HEK293 (cell line): ENCODE data around the gene CHMP6.

ENCODE experiments used
- CTCF ChIA-PET: fragments of 350-600 bp; formaldehyde crosslinking; extraction: SDS; loops from one replicate; lab custom pipeline; 2021; ENCODE audit warnings: antibody characterized with exemption; lab: Yijun Ruan, JAX
- POLR2A ChIA-PET: fragments of 300-600 bp; formaldehyde crosslinking; extraction: SDS; loops from one replicate; lab custom pipeline; 2020; ENCODE audit warnings: antibody characterized with exemption, inconsistent platforms; lab: Yijun Ruan, JAX
- H3K27ac ChIP-seq: fragments of 200-500 bp; sonication (Bioruptor generic); 2 replicates; pipeline ENCODE4 v1.5.1; 2014; ENCODE audit warnings: low read depth, low read length, control low read depth, inconsistent platforms; ENCODE audit errors: extremely low read depth
- H3K36me3 ChIP-seq, 2 experiments: fragments of 200-500 bp in 1 of 2; sonication (Bioruptor generic) in 1 of 2; 1 replicate in 1 of 2; 2 replicates in 1 of 2; pipeline ENCODE4 v1.5.1; 2014 to 2017; ENCODE audit warnings: inconsistent platforms in 2 of 2, low read length in 2 of 2; ENCODE audit not compliant: control insufficient read depth in 2 of 2, insufficient read depth in 1 of 2
- H3K4me1 ChIP-seq: fragments of 200-500 bp; sonication (Bioruptor generic); 2 replicates; pipeline ENCODE4 v1.5.1; 2014; ENCODE audit warnings: mild to moderate bottlenecking, low read length, inconsistent platforms; ENCODE audit not compliant: control insufficient read depth, insufficient read depth
- H3K4me3 ChIP-seq: 2 replicates; pipeline ENCODE4 v1.5.1; 2011; ENCODE audit warnings: low read depth, mild to moderate bottlenecking, control low read depth, low read length, moderate library complexity
- H3K9me3 ChIP-seq: fragments of 200-500 bp; sonication (Bioruptor generic); 2 replicates; pipeline ENCODE4 v1.5.1; 2014; ENCODE audit warnings: low read depth, low read length, inconsistent platforms; ENCODE audit not compliant: control insufficient read depth, insufficient read depth
- GFI1B ChIP-seq: fragments of 450-650 bp; formaldehyde crosslinking; IDR thresholded peaks from 2 replicates; pipeline ENCODE4 v1.5.1; 2016; ENCODE audit warnings: missing biosample characterization, missing genetic modification characterization
- GLIS1 ChIP-seq: fragments of 450-650 bp; formaldehyde crosslinking; IDR thresholded peaks from 2 replicates; pipeline ENCODE4 v1.5.1; 2016; ENCODE audit warnings: missing biosample characterization, missing genetic modification characterization
- KLF16 ChIP-seq: fragments of 450-650 bp; formaldehyde crosslinking; IDR thresholded peaks from 2 replicates; pipeline ENCODE4 v1.5.1; 2017; ENCODE audit warnings: missing biosample characterization, missing genetic modification characterization
- PRDM10 ChIP-seq: fragments of 450-650 bp; formaldehyde crosslinking; IDR thresholded peaks from 2 replicates; pipeline ENCODE4 v1.5.1; 2016; ENCODE audit warnings: missing biosample characterization, missing genetic modification characterization
- SP2 ChIP-seq: fragments of 450-650 bp; formaldehyde crosslinking; IDR thresholded peaks from 2 replicates; pipeline ENCODE4 v1.5.1; 2016; ENCODE audit warnings: missing biosample characterization, missing genetic modification characterization
- SP3 ChIP-seq: fragments of 450-650 bp; formaldehyde crosslinking; IDR thresholded peaks from 2 replicates; pipeline ENCODE4 v1.5.1; 2016; ENCODE audit warnings: missing biosample characterization, missing genetic modification characterization
- ZBTB17 ChIP-seq: fragments of 450-650 bp; formaldehyde crosslinking; IDR thresholded peaks from 2 replicates; pipeline ENCODE4 v1.5.1; 2016; ENCODE audit warnings: missing biosample characterization, missing genetic modification characterization
- ZBTB20 ChIP-seq: fragments of 450-650 bp; formaldehyde crosslinking; IDR thresholded peaks from 2 replicates; pipeline ENCODE4 v1.5.1; 2016; ENCODE audit warnings: missing biosample characterization, missing genetic modification characterization
- ZBTB26 ChIP-seq: fragments of 450-650 bp; formaldehyde crosslinking; optimal IDR thresholded peaks from 2 replicates; pipeline ENCODE3; 2016; ENCODE audit warnings: missing biosample characterization, mild to moderate bottlenecking, missing genetic modification characterization
- ZBTB48 ChIP-seq: fragments of 450-650 bp; formaldehyde crosslinking; IDR thresholded peaks from 2 replicates; pipeline ENCODE4 v1.5.1; 2016; ENCODE audit warnings: missing biosample characterization, missing genetic modification characterization
- ZNF133 ChIP-seq: fragments of 450-650 bp; formaldehyde crosslinking; IDR thresholded peaks from 2 replicates; pipeline ENCODE4 v1.5.1; 2016; ENCODE audit warnings: missing biosample characterization, missing genetic modification characterization
- ZNF146 ChIP-seq: fragments of 450-650 bp; formaldehyde crosslinking; IDR thresholded peaks from 2 replicates; pipeline ENCODE4 v1.5.1; 2016; ENCODE audit warnings: missing biosample characterization, missing genetic modification characterization
- ZNF335 ChIP-seq: fragments of 450-650 bp; formaldehyde crosslinking; conservative IDR thresholded peaks from 2 replicates; pipeline ENCODE4 v1.5.1; 2016; ENCODE audit warnings: missing biosample characterization, missing genetic modification characterization
- ZNF366 ChIP-seq: fragments of 450-650 bp; formaldehyde crosslinking; conservative IDR thresholded peaks from 2 replicates; pipeline ENCODE4 v1.5.1; 2016; ENCODE audit warnings: missing biosample characterization, missing genetic modification characterization
- ZNF398 ChIP-seq: fragments of 450-650 bp; formaldehyde crosslinking; IDR thresholded peaks from 2 replicates; pipeline ENCODE4 v1.5.1; 2017; ENCODE audit warnings: missing biosample characterization, missing genetic modification characterization
- ZNF416 ChIP-seq: fragments of 450-650 bp; formaldehyde crosslinking; IDR thresholded peaks from 2 replicates; pipeline ENCODE4 v1.5.1; 2016; ENCODE audit warnings: missing biosample characterization, missing genetic modification characterization
- ZNF596 ChIP-seq: fragments of 450-650 bp; IDR thresholded peaks from 2 replicates; pipeline ENCODE4 v1.5.0; 2018; ENCODE audit warnings: missing biosample characterization, mild to moderate bottlenecking, missing genetic modification characterization, moderate library complexity
- ZNF600 ChIP-seq: fragments of 450-650 bp; formaldehyde crosslinking; IDR thresholded peaks from 2 replicates; pipeline ENCODE4 v1.5.1; 2016; ENCODE audit warnings: missing biosample characterization, missing genetic modification characterization
- ZNF624 ChIP-seq: fragments of 450-650 bp; formaldehyde crosslinking; IDR thresholded peaks from 2 replicates; pipeline ENCODE4 v1.5.1; 2017; ENCODE audit warnings: missing biosample characterization, missing genetic modification characterization
- TF ChIP-seq, protein P1 (sequence below): fragments of 450-650 bp; formaldehyde crosslinking; IDR thresholded peaks from 2 replicates; pipeline ENCODE4 v1.5.1; 2016; ENCODE audit warnings: missing biosample characterization, missing genetic modification characterization

The CHMP6 gene

GRCh38 chr17:81034168-81034777 is 42.6 kb downstream of the CHMP6 start:
- Histone ChIP-seq H3K9me3 (no peaks in the 10 kb centered on the region), H3K36me3 (peaks cover 0 to 38% of the 10 kb centered on the region in 2 experiments; a peak in 1 of 3 replicates), H3K27ac (peak overlapping the region; percentile 56; the same call in 1 of the 2 replicates), H3K4me3 (peak overlapping the region; percentile 49), H3K4me1 (peaks cover 4% of the 10 kb centered on the region; the same call in 1 of the 2 replicates)
- CTCF ChIA-PET = interaction anchor here (1.8 to 4.3 kb wide), 2 partner anchors 11 to 64 kb away, joined by 7 to 24 read pairs; no protein-coding TSS in a partner anchor
- TF ChIP-seq ZBTB20 (tag by site-specific recombination) (peak; percentile 68), SP3 (peak; percentile 46), ZNF133 (tag by site-specific recombination) (no peak), SP2 (tag by site-specific recombination) (peak; percentile 63), ZBTB48 (tag by site-specific recombination) (peak; percentile 61), PRDM10 (peak; percentile 27; the same call in 1 of the 2 replicates), ZNF416 (tag by site-specific recombination) (no peak), ZNF398 (tag by site-specific recombination) (peak; percentile 31; the same call in 1 of the 2 replicates), ZNF596 (no peak), GLIS1 (peak; percentile 16; the same call in 1 of the 2 replicates), ZNF366 (tag by site-specific recombination) (0 out of 2 replicates have a peak, but pooled peaks have one; percentile 18), ZNF335 (peak; percentile 81)
- TF ChIP-seq, protein P1, sequence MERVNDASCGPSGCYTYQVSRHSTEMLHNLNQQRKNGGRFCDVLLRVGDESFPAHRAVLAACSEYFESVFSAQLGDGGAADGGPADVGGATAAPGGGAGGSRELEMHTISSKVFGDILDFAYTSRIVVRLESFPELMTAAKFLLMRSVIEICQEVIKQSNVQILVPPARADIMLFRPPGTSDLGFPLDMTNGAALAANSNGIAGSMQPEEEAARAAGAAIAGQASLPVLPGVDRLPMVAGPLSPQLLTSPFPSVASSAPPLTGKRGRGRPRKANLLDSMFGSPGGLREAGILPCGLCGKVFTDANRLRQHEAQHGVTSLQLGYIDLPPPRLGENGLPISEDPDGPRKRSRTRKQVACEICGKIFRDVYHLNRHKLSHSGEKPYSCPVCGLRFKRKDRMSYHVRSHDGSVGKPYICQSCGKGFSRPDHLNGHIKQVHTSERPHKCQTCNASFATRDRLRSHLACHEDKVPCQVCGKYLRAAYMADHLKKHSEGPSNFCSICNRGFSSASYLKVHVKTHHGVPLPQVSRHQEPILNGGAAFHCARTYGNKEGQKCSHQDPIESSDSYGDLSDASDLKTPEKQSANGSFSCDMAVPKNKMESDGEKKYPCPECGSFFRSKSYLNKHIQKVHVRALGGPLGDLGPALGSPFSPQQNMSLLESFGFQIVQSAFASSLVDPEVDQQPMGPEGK (tag by site-specific recombination) = peak; percentile 16; the same call in 1 of the 2 replicates
- POLR2A ChIA-PET = interaction anchor here (0.5 to 3.9 kb wide), 6 partner anchors 14 to 83 kb away, joined by 3 to 23 read pairs (median 6); no protein-coding TSS in a partner anchor

DNA sequence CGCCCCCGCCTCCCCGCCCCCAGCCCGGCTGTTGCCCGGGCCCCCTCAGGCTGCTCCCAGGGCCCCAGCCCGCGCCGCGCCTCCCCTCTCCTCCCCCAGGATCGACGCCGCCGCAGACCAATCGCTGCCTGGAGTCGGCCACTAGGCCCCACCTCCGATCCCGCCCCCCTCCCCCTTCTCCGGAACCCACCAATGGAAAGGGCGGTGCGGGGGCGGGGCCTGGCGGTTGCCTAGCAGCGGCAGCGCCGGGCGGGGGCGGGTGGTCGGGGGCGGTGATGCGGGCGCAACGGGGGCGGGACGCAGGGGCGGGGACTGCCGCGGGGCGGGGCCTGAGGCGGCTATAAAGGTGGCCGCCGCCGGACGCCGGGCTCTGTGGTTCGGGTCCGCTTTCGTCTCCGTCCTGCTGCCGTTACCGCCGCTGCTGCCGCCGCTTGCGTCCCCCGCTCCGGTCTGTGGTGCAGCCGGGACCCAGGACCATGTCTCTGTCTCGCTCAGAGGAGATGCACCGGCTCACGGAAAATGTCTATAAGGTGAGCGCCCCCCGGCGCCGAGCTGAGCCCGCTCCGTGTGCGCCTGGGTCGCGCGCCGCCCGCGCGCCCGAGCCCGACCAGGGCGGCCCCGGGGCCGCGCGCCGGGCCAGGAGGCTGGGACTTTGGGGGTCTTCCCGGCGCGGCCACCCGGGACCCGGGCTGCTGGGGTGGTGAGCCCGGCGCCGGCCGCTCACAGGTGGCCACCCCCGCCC is 43.3 kb downstream of the CHMP6 start, which contains the start of gene BAIAP2:
Gene BAIAP2, plus strand, starts transcription at position 373 of the 742 bp plus-strand sequence. Its CDS starts 104 bp downstream, at position 477.
- peaks cover 4% of the 10 kb centered on the region; the same call in 1 of the 2 replicates for H3K4me1 ChIP-seq
- peak within 1 kb of the TSS; percentile 75 for H3K4me3 ChIP-seq
- CTCF ChIA-PET = interaction anchor here (0.6 to 4.3 kb wide), 3 partner anchors 12 to 63 kb away, joined by 4 to 24 read pairs (median 7); no protein-coding TSS in a partner anchor
- peak within 1 kb of the TSS; percentile 58; the same call in 1 of the 2 replicates for H3K27ac ChIP-seq
- H3K9me3 ChIP-seq = no peaks in the 10 kb centered on the region
- peaks cover 0 to 39% of the 10 kb centered on the region in 2 experiments; a peak in 1 of 3 replicates for H3K36me3 ChIP-seq
- POLR2A ChIA-PET = interaction anchor here (0.6 to 3.9 kb wide), 14 partner anchors 9 to 326 kb away, joined by 3 to 23 read pairs (median 4); no protein-coding TSS in a partner anchor
- TF ChIP-seq ZBTB26 (tag by site-specific recombination) (peak; percentile 56), ZNF600 (peak; percentile 48; the same call in 1 of the 2 replicates), ZBTB17 (no peak), ZNF146 (tag by site-specific recombination) (0 out of 2 replicates have a peak, but pooled peaks have one; percentile 8), KLF16 (tag by site-specific recombination) (peak; percentile 67), ZNF624 (tag by site-specific recombination) (no peak), GFI1B (tag by site-specific recombination) (no peak)
- TF ChIP-seq, protein P1 (tag by site-specific recombination) = peak; percentile 54; the same call in 1 of the 2 replicates
